ENCODE results near the gene PTPRE.

- TF ChIP-seq CTCF (IDR thresholded peaks at IDR 0.05) (no peak), POLR2A (IDR thresholded peaks at IDR 0.05) (no peak)
Observed at GRCh38 chr10:127937069-127937468, 30.2 kb downstream of the PTPRE start.

Measured in right lobe of liver (tissue), 4 donors.